ENCODE measurements around the gene C14orf132.

DNA sequence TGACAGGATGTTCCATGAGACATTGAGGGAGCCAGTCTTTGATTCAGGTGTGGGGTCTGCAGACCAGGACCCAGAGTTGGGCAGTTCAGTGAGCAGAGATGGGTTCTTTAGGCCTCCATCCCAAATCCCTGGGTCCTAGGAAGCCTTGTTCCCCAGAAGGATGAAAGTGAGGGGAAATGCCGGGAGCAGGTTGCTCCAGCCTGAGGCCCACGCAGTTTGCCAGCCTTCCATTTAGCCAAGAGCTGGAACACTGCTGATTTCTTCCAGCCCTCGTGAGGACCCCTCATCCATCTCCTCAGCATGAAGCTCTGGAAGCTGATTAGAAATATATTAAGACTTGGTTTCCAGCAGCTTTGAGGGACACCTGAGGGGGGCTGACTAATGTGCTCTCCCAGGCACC lies 12.1 kb downstream of the C14orf132 start:
- TF ChIP-seq EP300 (IDR thresholded peaks at IDR 0.05; ENCODE audit: low read depth) = no peak
- TF ChIP-seq POLR2AphosphoS5 (IDR thresholded peaks at IDR 0.05) = no peak
- no peak for TF ChIP-seq POLR2A (IDR thresholded peaks at IDR 0.05)
- TF ChIP-seq CTCF (IDR thresholded peaks at IDR 0.05) = no peak

Data from transverse colon (tissue), 4 donors.